Measurements from ENCODE around the gene L3MBTL4.

Gene L3MBTL4

GRCh38 chr18:6323319-6323889 is 91.3 kb downstream of the L3MBTL4 start:
- TF ChIP-seq CTCF (IDR thresholded peaks at IDR 0.05; ENCODE audit: low read depth, low read length, missing control alignments) = no peak
- DNase-seq (ENCODE audit: extremely low read depth, low read depth) = no peak
- H3K4me3 ChIP-seq (replicated peaks; ENCODE audit: low read depth, low read length) = no peak overlapping the region

GRCh38 chr18:6315517-6316331 is 99.0 kb downstream of the L3MBTL4 start:
- no peak for TF ChIP-seq CTCF (IDR thresholded peaks at IDR 0.05; ENCODE audit: low read depth, low read length, missing control alignments)
- no peak for DNase-seq (ENCODE audit: extremely low read depth, low read depth)

GRCh38 chr18:6313415-6313814 is 101.3 kb downstream of the L3MBTL4 start:
- no peak for TF ChIP-seq CTCF (IDR thresholded peaks at IDR 0.05; ENCODE audit: low read depth, low read length, missing control alignments)
- DNase-seq (ENCODE audit: extremely low read depth, low read depth) = no peak
- H3K4me3 ChIP-seq (replicated peaks; ENCODE audit: low read depth, low read length) = no peak overlapping the region

More at GRCh38 chr18:6315517-6316331, 99.0 kb downstream of the L3MBTL4 start:
- no peak overlapping the region for H3K4me3 ChIP-seq (replicated peaks; ENCODE audit: low read depth, low read length)

GRCh38 chr18:6311456-6312215 is 103.1 kb downstream of the L3MBTL4 start:
- TF ChIP-seq CTCF (IDR thresholded peaks at IDR 0.05; ENCODE audit: low read depth, low read length, missing control alignments) = no peak
- DNase-seq (ENCODE audit: extremely low read depth, low read depth) = no peak
- H3K4me3 ChIP-seq (replicated peaks; ENCODE audit: low read depth, low read length) = no peak overlapping the region

GRCh38 chr18:6310714-6311113 is 104.0 kb downstream of the L3MBTL4 start:
- no peak for TF ChIP-seq CTCF (IDR thresholded peaks at IDR 0.05; ENCODE audit: low read depth, low read length, missing control alignments)
- no peak overlapping the region for H3K4me3 ChIP-seq (replicated peaks; ENCODE audit: low read depth, low read length)
- DNase-seq (ENCODE audit: extremely low read depth, low read depth) = no peak

GRCh38 chr18:6297875-6298274 is 116.8 kb downstream of the L3MBTL4 start:
- no peak for DNase-seq (ENCODE audit: extremely low read depth, low read depth)
- H3K4me3 ChIP-seq (replicated peaks; ENCODE audit: low read depth, low read length) = no peak overlapping the region
- TF ChIP-seq CTCF (IDR thresholded peaks at IDR 0.05; ENCODE audit: low read depth, low read length, missing control alignments) = no peak
